GM13977 (cell line): ENCODE data around the gene PSMG4.

Experiments used
- DNase-seq: peaks from one replicate; pipeline ENCODE4 v3.0.0; 2012; ENCODE audit warnings: low spot score
- CTCF ChIP-seq: IDR thresholded peaks from 2 replicates; pipeline ENCODE4 v1.5.1; 2012; ENCODE audit warnings: mild to moderate bottlenecking, control low read depth; ENCODE audit not compliant: insufficient read depth; ENCODE audit errors: extremely low read depth, missing control alignments
- in situ Hi-C: fragments of 300-500 bp; cut with MboI; formaldehyde crosslinking; loops from one replicate; pipeline ENCODE4 v1.12.0; 2022; ENCODE audit warnings: low sequenced_read_pairs, low pct_unique_long_range_greater_than_20kb, mixed read lengths, inconsistent platforms; ENCODE audit not compliant: unreplicated experiment

PSMG4 gene

GRCh38 chr6:3260296-3260695 lies 1.5 kb downstream of the PSMG4 start:
- TF ChIP-seq CTCF = no peak
- no peak for DNase-seq
- in situ Hi-C loops = no loop called here

GRCh38 chr6:3260772-3261517 lies 2.2 kb downstream of the PSMG4 start:
- DNase-seq = no peak
- in situ Hi-C loops = no loop called here
- TF ChIP-seq CTCF = no peak

- in situ Hi-C loops = no loop called here
- no peak for DNase-seq
- no peak for TF ChIP-seq CTCF
These were observed 2.7 kb downstream of the PSMG4 start for GRCh38 chr6:3261518-3261820.

- no peak for DNase-seq
- TF ChIP-seq CTCF = no peak
- in situ Hi-C loops = no loop called here
These were observed 3.2 kb downstream of the PSMG4 start for GRCh38 chr6:3261921-3262320.

- in situ Hi-C loops = no loop called here
- DNase-seq = no peak
- no peak for TF ChIP-seq CTCF
These were observed 4.3 kb downstream of the PSMG4 start for GRCh38 chr6:3263096-3263495.

GRCh38 chr6:3264356-3264755 lies 5.6 kb downstream of the PSMG4 start:
- TF ChIP-seq CTCF = no peak
- no peak for DNase-seq
- in situ Hi-C loops = no loop called here

- DNase-seq = no peak
- in situ Hi-C loops = no loop called here
- no peak for TF ChIP-seq CTCF
These were observed 6.9 kb downstream of the PSMG4 start for GRCh38 chr6:3265671-3266070.
